HepG2 (cell line): ENCODE results near the gene AJUBA. TPM values are rescaled to one million over a fixed set of nuclear protein-coding genes. Genes with fewer than 3 reads are reported as not detected.
A peak's percentile ranks its signal among the peaks of the same experiment; 100 is the strongest.

Experiments
- ATF1 ChIP-seq: IDR thresholded peaks from 2 replicates; pipeline ENCODE4 v1.6.1; 2016; ENCODE audit warnings: mild to moderate bottlenecking, control low read depth
- ELF4 ChIP-seq: sonication (generic); formaldehyde crosslinking; IDR thresholded peaks from 2 replicates; pipeline ENCODE4 v1.5.0; 2020; ENCODE audit warnings: missing genetic modification reagents, mild to moderate bottlenecking, moderate library complexity, borderline replicate concordance
- GZF1 ChIP-seq: sonication (generic); formaldehyde crosslinking; IDR thresholded peaks from 2 replicates; pipeline ENCODE4 v1.5.1; 2020; ENCODE audit warnings: mild to moderate bottlenecking, missing genetic modification reagents
- MBD4 ChIP-seq: IDR thresholded peaks from 2 replicates; pipeline ENCODE4 v1.6.1; 2012; ENCODE audit warnings: low read length, inconsistent platforms, borderline replicate concordance
- MLLT10 ChIP-seq: sonication (generic); formaldehyde crosslinking; IDR thresholded peaks from 2 replicates; pipeline ENCODE4 v1.4.0; 2020; ENCODE audit warnings: missing genetic modification reagents
- MTF2 ChIP-seq: sonication (generic); formaldehyde crosslinking; IDR thresholded peaks from 2 replicates; pipeline ENCODE4 v1.5.0; 2020; ENCODE audit warnings: missing genetic modification reagents, borderline replicate concordance
- NONO ChIP-seq, 2 experiments: fragments of 450-650 bp in 1 of 2; sonication (generic) in 1 of 2; formaldehyde crosslinking in 1 of 2; IDR thresholded peaks in 1 of 2; conservative IDR thresholded peaks in 1 of 2; 2 replicates each; pipeline versions ENCODE4 v1.6.1 to v1.8.0; 2017 to 2022; ENCODE audit warnings: mild to moderate bottlenecking in 1 of 2, missing genetic modification reagents in 1 of 2, moderate library complexity in 1 of 2
- PPARG ChIP-seq: conservative IDR thresholded peaks from 2 replicates; pipeline ENCODE4 v1.6.1; 2016; ENCODE audit warnings: missing biosample characterization, missing genetic modification reagents
- ZNF510 ChIP-seq: sonication (generic); formaldehyde crosslinking; IDR thresholded peaks from 2 replicates; pipeline ENCODE4 v1.4.0; 2020; ENCODE audit warnings: low read depth, mild to moderate bottlenecking, missing genetic modification reagents
- ZSCAN12 ChIP-seq: sonication (generic); formaldehyde crosslinking; IDR thresholded peaks from 2 replicates; pipeline ENCODE4 v1.9.0; 2021; ENCODE audit warnings: mild to moderate bottlenecking, missing genetic modification reagents
- polyA plus RNA-seq, 8 experiments: library from polyadenylated mRNA; depleted of rRNA in 3 of 8; stranded (reverse) in 7 of 8; unstranded in 1 of 8; fragments of >200 nt; fragmentation: Illumina TruSeq in 4 of 8; extraction: Trizol in 4 of 8; gene quantifications; 2 replicates each; pipeline versions ENCODE4 v1.2.1 to v1.2.3, GENCODE V29; 2011 to 2016; ENCODE audit warnings: low read depth in 4 of 8, missing spikeins in 1 of 8, mixed read lengths in 1 of 8; ENCODE audit not compliant: insufficient read depth in 1 of 8
- total RNA-seq, 5 experiments: library from RNA; depleted of rRNA; stranded (reverse); fragments of >200 nt; fragmentation: Illumina TruSeq; extraction: Trizol; gene quantifications; 2 replicates each; pipeline ENCODE4 v1.2.3, GENCODE V29; 2016; ENCODE audit warnings: low read depth in 1 of 5
- TF ChIP-seq, protein P1 (sequence below): sonication (generic); formaldehyde crosslinking; IDR thresholded peaks from 2 replicates; pipeline ENCODE4 v1.4.0; 2020; ENCODE audit warnings: mild to moderate bottlenecking, missing genetic modification reagents
- TF ChIP-seq, protein P2 (sequence below): sonication (generic); formaldehyde crosslinking; IDR thresholded peaks from 2 replicates; pipeline ENCODE4 v1.4.0; 2020; ENCODE audit warnings: missing genetic modification reagents, borderline replicate concordance
- TF ChIP-seq, protein P3 (sequence below): sonication (generic); formaldehyde crosslinking; IDR thresholded peaks from 2 replicates; pipeline ENCODE4 v1.5.1; 2020; ENCODE audit warnings: mild to moderate bottlenecking, missing genetic modification reagents, moderate library complexity
- TF ChIP-seq, protein P4 (sequence below): sonication (generic); formaldehyde crosslinking; IDR thresholded peaks from 2 replicates; pipeline ENCODE4 v1.5.1; 2020; ENCODE audit warnings: mild to moderate bottlenecking, missing genetic modification reagents

The AJUBA gene
- total and polyA plus RNA-seq, 2 of the 13 experiments (the other 11 are each of a cell fraction or from before 2014, with no cell fraction given): 157 to 241 TPM

DNA sequence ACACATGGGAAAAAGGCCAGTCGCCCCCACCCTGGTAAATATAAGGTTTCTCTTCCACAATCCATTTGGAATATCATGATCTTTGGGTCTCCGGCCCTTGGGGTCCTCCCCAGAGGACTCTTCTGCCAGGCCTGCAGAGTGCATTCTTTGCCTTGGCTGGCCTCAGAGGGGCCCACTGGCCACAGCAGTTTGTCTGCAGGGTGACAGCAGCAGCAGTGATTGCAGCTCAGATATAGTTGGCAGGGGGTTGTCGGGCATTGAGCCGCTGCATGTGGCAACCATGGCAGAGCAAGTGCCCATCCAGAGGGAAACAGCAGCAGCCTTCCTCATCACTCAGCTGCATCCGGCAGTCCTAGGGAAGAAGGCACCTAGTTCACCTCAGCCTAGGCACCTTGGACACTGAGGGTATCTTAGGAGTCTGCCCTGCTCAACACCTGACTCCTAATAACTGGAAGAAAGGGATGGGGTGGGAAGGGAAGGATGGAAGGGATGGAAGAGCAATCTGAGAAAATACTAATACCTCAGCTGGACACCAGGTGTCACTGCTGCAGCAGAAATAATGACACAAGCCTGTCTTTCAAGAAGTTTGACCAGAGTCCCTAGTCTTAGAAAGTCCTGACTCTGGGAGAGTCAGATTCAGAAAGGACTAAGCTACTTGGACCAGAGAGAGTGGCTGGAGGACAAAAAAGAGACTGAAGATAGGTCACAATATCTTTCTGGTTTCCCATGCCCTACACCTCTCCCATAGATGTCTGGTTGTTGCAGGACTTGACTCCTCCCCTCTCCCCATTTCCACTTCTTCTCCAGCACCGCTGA is 8.9 kb downstream of the AJUBA start (continued):
- TF ChIP-seq, protein P1, sequence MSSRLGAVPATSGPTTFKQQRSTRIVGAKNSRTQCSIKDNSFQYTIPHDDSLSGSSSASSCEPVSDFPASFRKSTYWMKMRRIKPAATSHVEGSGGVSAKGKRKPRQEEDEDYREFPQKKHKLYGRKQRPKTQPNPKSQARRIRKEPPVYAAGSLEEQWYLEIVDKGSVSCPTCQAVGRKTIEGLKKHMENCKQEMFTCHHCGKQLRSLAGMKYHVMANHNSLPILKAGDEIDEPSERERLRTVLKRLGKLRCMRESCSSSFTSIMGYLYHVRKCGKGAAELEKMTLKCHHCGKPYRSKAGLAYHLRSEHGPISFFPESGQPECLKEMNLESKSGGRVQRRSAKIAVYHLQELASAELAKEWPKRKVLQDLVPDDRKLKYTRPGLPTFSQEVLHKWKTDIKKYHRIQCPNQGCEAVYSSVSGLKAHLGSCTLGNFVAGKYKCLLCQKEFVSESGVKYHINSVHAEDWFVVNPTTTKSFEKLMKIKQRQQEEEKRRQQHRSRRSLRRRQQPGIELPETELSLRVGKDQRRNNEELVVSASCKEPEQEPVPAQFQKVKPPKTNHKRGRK: no peak
- TF ChIP-seq, protein P2, sequence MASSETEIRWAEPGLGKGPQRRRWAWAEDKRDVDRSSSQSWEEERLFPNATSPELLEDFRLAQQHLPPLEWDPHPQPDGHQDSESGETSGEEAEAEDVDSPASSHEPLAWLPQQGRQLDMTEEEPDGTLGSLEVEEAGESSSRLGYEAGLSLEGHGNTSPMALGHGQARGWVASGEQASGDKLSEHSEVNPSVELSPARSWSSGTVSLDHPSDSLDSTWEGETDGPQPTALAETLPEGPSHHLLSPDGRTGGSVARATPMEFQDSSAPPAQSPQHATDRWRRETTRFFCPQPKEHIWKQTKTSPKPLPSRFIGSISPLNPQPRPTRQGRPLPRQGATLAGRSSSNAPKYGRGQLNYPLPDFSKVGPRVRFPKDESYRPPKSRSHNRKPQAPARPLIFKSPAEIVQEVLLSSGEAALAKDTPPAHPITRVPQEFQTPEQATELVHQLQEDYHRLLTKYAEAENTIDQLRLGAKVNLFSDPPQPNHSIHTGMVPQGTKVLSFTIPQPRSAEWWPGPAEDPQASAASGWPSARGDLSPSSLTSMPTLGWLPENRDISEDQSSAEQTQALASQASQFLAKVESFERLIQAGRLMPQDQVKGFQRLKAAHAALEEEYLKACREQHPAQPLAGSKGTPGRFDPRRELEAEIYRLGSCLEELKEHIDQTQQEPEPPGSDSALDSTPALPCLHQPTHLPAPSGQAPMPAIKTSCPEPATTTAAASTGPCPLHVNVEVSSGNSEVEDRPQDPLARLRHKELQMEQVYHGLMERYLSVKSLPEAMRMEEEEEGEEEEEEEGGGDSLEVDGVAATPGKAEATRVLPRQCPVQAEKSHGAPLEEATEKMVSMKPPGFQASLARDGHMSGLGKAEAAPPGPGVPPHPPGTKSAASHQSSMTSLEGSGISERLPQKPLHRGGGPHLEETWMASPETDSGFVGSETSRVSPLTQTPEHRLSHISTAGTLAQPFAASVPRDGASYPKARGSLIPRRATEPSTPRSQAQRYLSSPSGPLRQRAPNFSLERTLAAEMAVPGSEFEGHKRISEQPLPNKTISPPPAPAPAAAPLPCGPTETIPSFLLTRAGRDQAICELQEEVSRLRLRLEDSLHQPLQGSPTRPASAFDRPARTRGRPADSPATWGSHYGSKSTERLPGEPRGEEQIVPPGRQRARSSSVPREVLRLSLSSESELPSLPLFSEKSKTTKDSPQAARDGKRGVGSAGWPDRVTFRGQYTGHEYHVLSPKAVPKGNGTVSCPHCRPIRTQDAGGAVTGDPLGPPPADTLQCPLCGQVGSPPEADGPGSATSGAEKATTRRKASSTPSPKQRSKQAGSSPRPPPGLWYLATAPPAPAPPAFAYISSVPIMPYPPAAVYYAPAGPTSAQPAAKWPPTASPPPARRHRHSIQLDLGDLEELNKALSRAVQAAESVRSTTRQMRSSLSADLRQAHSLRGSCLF: no peak
- TF ChIP-seq, protein P3, sequence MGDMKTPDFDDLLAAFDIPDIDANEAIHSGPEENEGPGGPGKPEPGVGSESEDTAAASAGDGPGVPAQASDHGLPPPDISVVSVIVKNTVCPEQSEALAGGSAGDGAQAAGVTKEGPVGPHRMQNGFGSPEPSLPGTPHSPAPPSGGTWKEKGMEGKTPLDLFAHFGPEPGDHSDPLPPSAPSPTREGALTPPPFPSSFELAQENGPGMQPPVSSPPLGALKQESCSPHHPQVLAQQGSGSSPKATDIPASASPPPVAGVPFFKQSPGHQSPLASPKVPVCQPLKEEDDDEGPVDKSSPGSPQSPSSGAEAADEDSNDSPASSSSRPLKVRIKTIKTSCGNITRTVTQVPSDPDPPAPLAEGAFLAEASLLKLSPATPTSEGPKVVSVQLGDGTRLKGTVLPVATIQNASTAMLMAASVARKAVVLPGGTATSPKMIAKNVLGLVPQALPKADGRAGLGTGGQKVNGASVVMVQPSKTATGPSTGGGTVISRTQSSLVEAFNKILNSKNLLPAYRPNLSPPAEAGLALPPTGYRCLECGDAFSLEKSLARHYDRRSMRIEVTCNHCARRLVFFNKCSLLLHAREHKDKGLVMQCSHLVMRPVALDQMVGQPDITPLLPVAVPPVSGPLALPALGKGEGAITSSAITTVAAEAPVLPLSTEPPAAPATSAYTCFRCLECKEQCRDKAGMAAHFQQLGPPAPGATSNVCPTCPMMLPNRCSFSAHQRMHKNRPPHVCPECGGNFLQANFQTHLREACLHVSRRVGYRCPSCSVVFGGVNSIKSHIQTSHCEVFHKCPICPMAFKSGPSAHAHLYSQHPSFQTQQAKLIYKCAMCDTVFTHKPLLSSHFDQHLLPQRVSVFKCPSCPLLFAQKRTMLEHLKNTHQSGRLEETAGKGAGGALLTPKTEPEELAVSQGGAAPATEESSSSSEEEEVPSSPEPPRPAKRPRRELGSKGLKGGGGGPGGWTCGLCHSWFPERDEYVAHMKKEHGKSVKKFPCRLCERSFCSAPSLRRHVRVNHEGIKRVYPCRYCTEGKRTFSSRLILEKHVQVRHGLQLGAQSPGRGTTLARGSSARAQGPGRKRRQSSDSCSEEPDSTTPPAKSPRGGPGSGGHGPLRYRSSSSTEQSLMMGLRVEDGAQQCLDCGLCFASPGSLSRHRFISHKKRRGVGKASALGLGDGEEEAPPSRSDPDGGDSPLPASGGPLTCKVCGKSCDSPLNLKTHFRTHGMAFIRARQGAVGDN (CRISPR knock-in tag): peak; percentile 67
- no peak for TF ChIP-seq MBD4
- no peak for TF ChIP-seq ELF4 (CRISPR knock-in tag)
- peak; percentile 62 for TF ChIP-seq PPARG (CRISPR knock-in tag)
- no peak for TF ChIP-seq ATF1
- no peak for TF ChIP-seq ZSCAN12 (CRISPR knock-in tag)
- no peak for TF ChIP-seq MLLT10 (CRISPR knock-in tag)
- TF ChIP-seq ZNF510: 0 out of 2 replicates have a peak, but pooled peaks have one; percentile 72
- TF ChIP-seq, protein P4, sequence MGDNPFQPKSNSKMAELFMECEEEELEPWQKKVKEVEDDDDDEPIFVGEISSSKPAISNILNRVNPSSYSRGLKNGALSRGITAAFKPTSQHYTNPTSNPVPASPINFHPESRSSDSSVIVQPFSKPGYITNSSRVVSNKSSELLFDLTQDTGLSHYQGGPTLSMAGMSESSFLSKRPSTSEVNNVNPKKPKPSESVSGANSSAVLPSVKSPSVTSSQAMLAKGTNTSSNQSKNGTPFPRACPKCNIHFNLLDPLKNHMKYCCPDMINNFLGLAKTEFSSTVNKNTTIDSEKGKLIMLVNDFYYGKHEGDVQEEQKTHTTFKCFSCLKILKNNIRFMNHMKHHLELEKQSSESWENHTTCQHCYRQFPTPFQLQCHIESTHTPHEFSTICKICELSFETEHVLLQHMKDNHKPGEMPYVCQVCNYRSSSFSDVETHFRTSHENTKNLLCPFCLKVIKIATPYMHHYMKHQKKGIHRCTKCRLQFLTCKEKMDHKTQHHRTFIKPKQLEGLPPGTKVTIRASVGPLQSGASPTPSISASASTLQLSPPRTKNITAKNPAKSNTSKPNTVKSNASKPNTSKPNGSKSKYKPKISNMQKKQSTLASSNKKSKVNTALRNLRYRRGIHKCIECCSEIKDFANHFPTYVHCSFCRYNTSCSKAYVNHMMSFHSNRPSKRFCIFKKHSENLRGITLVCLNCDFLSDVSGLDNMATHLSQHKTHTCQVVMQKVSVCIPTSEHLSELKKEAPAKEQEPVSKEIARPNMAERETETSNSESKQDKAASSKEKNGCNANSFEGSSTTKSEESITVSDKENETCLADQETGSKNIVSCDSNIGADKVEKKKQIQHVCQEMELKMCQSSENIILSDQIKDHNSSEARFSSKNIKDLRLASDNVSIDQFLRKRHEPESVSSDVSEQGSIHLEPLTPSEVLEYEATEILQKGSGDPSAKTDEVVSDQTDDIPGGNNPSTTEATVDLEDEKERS (CRISPR knock-in tag): peak; percentile 78; the same call in 1 of the 2 replicates
- no peak for TF ChIP-seq GZF1
- TF ChIP-seq NONO (IDR thresholded peaks at IDR 0.05): no peak
- TF ChIP-seq NONO (CRISPR knock-in tag; conservative IDR thresholded peaks at IDR 0.05): no peak
- no peak for TF ChIP-seq MTF2 (CRISPR knock-in tag)
